GM21529 (cell line): ENCODE results near the gene ZNF106.

Source experiments
- ATAC-seq: cut with Tn5 transposase; IDR thresholded peaks from one replicate; pipeline ENCODE4 v1.9.1; 2021; ENCODE audit not compliant: unreplicated experiment

The ZNF106 gene

GRCh38 chr15:42408178-42408577, 82.8 kb downstream of the ZNF106 start:
- no peak for ATAC-seq

- ATAC-seq = no peak
These were observed 85.0 kb downstream of the ZNF106 start for GRCh38 chr15:42405863-42406482.

- no peak for ATAC-seq
These were observed 86.3 kb downstream of the ZNF106 start for GRCh38 chr15:42404461-42405235.

GRCh38 chr15:42403389-42403788, 87.6 kb downstream of the ZNF106 start:
- no peak for ATAC-seq

GRCh38 chr15:42402455-42403205, 88.3 kb downstream of the ZNF106 start:
- no peak for ATAC-seq

GRCh38 chr15:42401544-42402454, 89.1 kb downstream of the ZNF106 start:
- ATAC-seq = no peak

- no peak for ATAC-seq
These were observed 95.1 kb downstream of the ZNF106 start for GRCh38 chr15:42395838-42396237.

- no peak for ATAC-seq
These were observed 96.8 kb downstream of the ZNF106 start for GRCh38 chr15:42394106-42394505.

GRCh38 chr15:42392309-42393024, 98.5 kb downstream of the ZNF106 start:
- no peak for ATAC-seq

- ATAC-seq = no peak
These were observed 103.3 kb downstream of the ZNF106 start for GRCh38 chr15:42387603-42388002.

GRCh38 chr15:42385980-42386700, 104.8 kb downstream of the ZNF106 start:
- ATAC-seq = no peak

GRCh38 chr15:42385206-42385979, 105.5 kb downstream of the ZNF106 start:
- no peak for ATAC-seq

- no peak for ATAC-seq
These were observed 106.3 kb downstream of the ZNF106 start for GRCh38 chr15:42384597-42384996.

GRCh38 chr15:42378011-42378410, 112.9 kb downstream of the ZNF106 start:
- ATAC-seq = no peak

GRCh38 chr15:42375941-42376340, 115.0 kb downstream of the ZNF106 start:
- no peak for ATAC-seq

GRCh38 chr15:42375252-42375651, 115.7 kb downstream of the ZNF106 start:
- no peak for ATAC-seq

GRCh38 chr15:42374810-42375209, 116.1 kb downstream of the ZNF106 start:
- no peak for ATAC-seq

- ATAC-seq = no peak
These were observed 117.0 kb downstream of the ZNF106 start for GRCh38 chr15:42373936-42374335.

GRCh38 chr15:42373274-42373673, 117.7 kb downstream of the ZNF106 start:
- ATAC-seq = no peak
